CD4-positive, CD25-positive, alpha-beta regulatory T cell (primary cell): Measurements from ENCODE around the gene ZNF808. TPM values are rescaled to one million over a fixed set of nuclear protein-coding genes. Genes with fewer than 3 reads are reported as not detected.
"Not testable (repeated sequence)": the region's sequence is repeated elsewhere in the genome, so short reads cannot be mapped to it uniquely, and the experiment has no call there.

Experiments used
- ATAC-seq, 2 donors: fragments of 150-1000 bp; cut with Tn5 transposase; one replicate each; pipeline ENCODE4 v1.10.0; 2021; ENCODE audit warnings: low read depth in 2 of 2, moderate number of reproducible peaks in 2 of 2, moderate library complexity in 1 of 2
- DNase-seq, 3 donors: peaks; one replicate each; pipeline versions ENCODE4 v3.0.0 to v3.0.0-alpha.2; 2012 to 2022; ENCODE audit warnings: mixed read lengths in 1 of 3
- H3K27ac ChIP-seq: one replicate; pipeline ENCODE4 v1.7.0; 2013; ENCODE audit warnings: mild to moderate bottlenecking, low read length; ENCODE audit not compliant: insufficient read depth, poor library complexity, severe bottlenecking
- H3K27me3 ChIP-seq: one replicate; pipeline ENCODE4 v1.7.0; 2013; ENCODE audit warnings: low read length; ENCODE audit not compliant: control insufficient read depth, insufficient read depth
- H3K36me3 ChIP-seq: one replicate; pipeline ENCODE4 v1.7.0; 2013; ENCODE audit warnings: mild to moderate bottlenecking, low read length, moderate library complexity; ENCODE audit not compliant: control insufficient read depth, insufficient read depth
- H3K4me1 ChIP-seq: 2 replicates; pipeline ENCODE4 v1.7.0; 2013; ENCODE audit warnings: mild to moderate bottlenecking, low read length; ENCODE audit not compliant: insufficient read depth, control insufficient read depth, poor library complexity, severe bottlenecking
- H3K4me3 ChIP-seq: one replicate; pipeline ENCODE4 v1.7.0; 2013; ENCODE audit warnings: low read depth, mild to moderate bottlenecking, low read length, moderate library complexity
- H3K9me3 ChIP-seq, 2 experiments: 1 replicate in 1 of 2; 2 replicates in 1 of 2; pipeline ENCODE4 v1.7.0; 2013; ENCODE audit warnings: low read length in 2 of 2, mild to moderate bottlenecking in 1 of 2, moderate library complexity in 1 of 2; ENCODE audit not compliant: control insufficient read depth in 2 of 2
- H3K27ac Mint-ChIP-seq, 3 donors: one replicate each; pipeline ENCODE4 v1.8.0; 2020 to 2022; ENCODE audit warnings: mild to moderate bottlenecking in 3 of 3, mixed read lengths in 3 of 3, moderate library complexity in 2 of 3
- H3K27me3 Mint-ChIP-seq: one replicate; pipeline ENCODE4 v1.8.0; 2022; ENCODE audit warnings: mild to moderate bottlenecking, mixed read lengths
- H3K36me3 Mint-ChIP-seq: one replicate; pipeline ENCODE4 v1.8.0; 2020; ENCODE audit warnings: mixed read lengths
- H3K4me1 Mint-ChIP-seq, 4 donors: one replicate each; pipeline ENCODE4 v1.8.0; 2020 to 2022; ENCODE audit warnings: mixed read lengths in 4 of 4, mild to moderate bottlenecking in 1 of 4
- H3K4me3 Mint-ChIP-seq, 4 donors: one replicate each; pipeline ENCODE4 v1.8.0; 2020 to 2022; ENCODE audit warnings: mild to moderate bottlenecking in 4 of 4, mixed read lengths in 4 of 4, moderate library complexity in 3 of 4
- H3K9me3 Mint-ChIP-seq, 7 donors: one replicate each; pipeline ENCODE4 v1.8.0; 2020 to 2022; ENCODE audit warnings: mixed read lengths in 7 of 7, mild to moderate bottlenecking in 3 of 7, moderate library complexity in 2 of 7
- polyA plus RNA-seq, 4 donors: library from polyadenylated mRNA; unstranded; fragments of 300-500 nt; fragmentation: Illumina TruSeq; gene quantifications; one replicate each; pipeline ENCODE4 v1.2.3, GENCODE V29; 2021
- total RNA-seq: library from RNA; stranded (reverse); gene quantifications from one replicate; pipeline ENCODE4 v1.2.3, GENCODE V29; 2022

ZNF808 gene
- total and polyA plus RNA-seq, 5 donors from 2014 or later = 7.2 to 19.3 (median 7.6) TPM

DNA sequence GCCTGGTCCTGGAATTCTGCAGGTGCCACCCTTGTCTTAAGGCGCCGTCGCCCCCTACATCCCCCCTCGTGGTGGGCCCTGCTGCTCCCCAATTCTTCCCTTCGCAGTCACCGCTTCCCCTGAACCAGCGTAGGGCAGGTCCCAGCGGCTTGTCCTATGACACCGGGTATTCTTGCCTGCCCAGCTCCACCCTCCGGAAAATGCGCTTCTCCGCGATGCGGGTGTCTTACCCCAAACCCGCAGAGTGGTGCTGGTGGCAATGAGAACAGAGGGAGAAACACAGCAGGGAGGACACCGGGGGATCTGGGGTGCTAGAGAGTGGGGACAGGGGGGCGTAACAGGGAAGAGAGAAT lies 9.0 kb downstream of the ZNF808 start:
- Histone ChIP-seq H3K27me3 (no peaks in the 10 kb centered on the region), H3K36me3 (peaks cover 21% of the 10 kb centered on the region), H3K4me1 (peaks cover 8% of the 10 kb centered on the region), H3K9me3 (peaks cover 0 to 21% of the 10 kb centered on the region in 2 experiments), H3K27ac (peak overlapping the region; percentile 70), H3K4me3 (peak overlapping the region; percentile 85)
- peaks cover 12 to 56% (median 22%) of the 10 kb centered on the region in 4 donors for H3K4me1 Mint-ChIP-seq
- peak in 2 of 3 donors; percentile 28 to 49 for DNase-seq
- no peaks in the 10 kb centered on the region for H3K27me3 Mint-ChIP-seq
- H3K36me3 Mint-ChIP-seq = peaks cover 32% of the 10 kb centered on the region
- H3K4me3 Mint-ChIP-seq = peak overlapping the region; percentile 89 to 99 (median 94)
- H3K9me3 Mint-ChIP-seq = peaks cover 0 to 21% (median 7%) of the 10 kb centered on the region in 7 donors
- ATAC-seq = peak; percentile 18 to 45
- peak overlapping the region; percentile 89 to 95 (median 94) for H3K27ac Mint-ChIP-seq

DNA sequence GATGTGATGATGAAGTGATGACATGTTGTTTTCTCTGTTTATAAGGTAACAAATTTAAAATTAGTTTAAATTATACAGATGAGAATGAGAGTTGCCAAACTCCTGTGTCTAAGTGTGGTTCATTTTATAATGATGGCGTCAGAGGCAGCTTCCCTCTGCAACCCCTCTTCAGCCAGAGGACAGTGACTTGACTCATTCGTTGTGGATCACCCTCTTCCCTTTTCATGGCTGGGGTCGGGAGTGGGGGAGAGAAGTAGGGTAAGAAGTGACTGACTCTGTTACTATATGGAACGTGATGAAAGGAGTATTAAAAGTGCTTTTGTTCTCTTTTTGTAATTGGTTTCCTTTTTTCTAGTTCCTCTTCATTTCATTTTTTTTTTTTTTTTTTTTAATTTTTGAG lies 11.3 kb downstream of the ZNF808 start:
- peaks cover 5 to 33% of the 10 kb centered on the region in 2 experiments for H3K9me3 ChIP-seq
- not testable (repeated sequence) for H3K27me3 Mint-ChIP-seq, H3K27ac Mint-ChIP-seq, H3K4me3 ChIP-seq, H3K27me3 ChIP-seq, H3K4me1 ChIP-seq, DNase-seq, H3K4me3 Mint-ChIP-seq, ATAC-seq, H3K27ac ChIP-seq
- peaks cover 39% of the 10 kb centered on the region for H3K36me3 Mint-ChIP-seq
- peaks cover 30% of the 10 kb centered on the region for H3K36me3 ChIP-seq
- peaks cover 0 to 38% (median 14%) of the 10 kb centered on the region in 7 donors for H3K9me3 Mint-ChIP-seq
- H3K4me1 Mint-ChIP-seq = peaks cover 0 to 62% (median 24%) of the 10 kb centered on the region in 4 donors

DNA sequence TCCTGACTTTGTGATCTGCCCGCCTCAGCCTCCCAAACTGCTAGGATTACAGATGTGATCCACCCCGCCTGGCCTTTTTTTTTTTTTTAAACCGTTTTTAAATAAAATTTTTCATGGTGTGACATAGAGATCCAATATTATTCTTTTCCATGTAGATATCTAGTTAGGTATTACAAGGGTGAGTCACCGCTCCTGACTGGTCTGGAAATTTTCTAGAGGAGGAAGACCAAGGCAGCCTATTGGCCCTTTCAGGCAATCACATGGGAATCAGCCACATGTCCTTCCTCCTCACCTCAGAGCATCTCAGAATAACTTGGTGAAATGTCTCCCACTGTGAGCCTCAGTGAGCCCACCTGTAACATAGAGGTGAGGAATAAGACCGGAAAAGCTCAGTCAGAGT lies 13.7 kb downstream of the ZNF808 start:
- peaks cover 0 to 44% (median 20%) of the 10 kb centered on the region in 4 donors for H3K4me1 Mint-ChIP-seq
- not testable (repeated sequence) for H3K4me3 ChIP-seq, H3K27me3 Mint-ChIP-seq, H3K27ac ChIP-seq, DNase-seq, H3K27me3 ChIP-seq, H3K4me3 Mint-ChIP-seq, H3K27ac Mint-ChIP-seq, ATAC-seq, H3K4me1 ChIP-seq
- H3K36me3 Mint-ChIP-seq = peaks cover 43% of the 10 kb centered on the region
- Histone ChIP-seq H3K36me3 (peaks cover 52% of the 10 kb centered on the region), H3K9me3 (peaks cover 17 to 47% of the 10 kb centered on the region in 2 experiments)
- H3K9me3 Mint-ChIP-seq = peaks cover 0 to 50% (median 21%) of the 10 kb centered on the region in 7 donors

DNA sequence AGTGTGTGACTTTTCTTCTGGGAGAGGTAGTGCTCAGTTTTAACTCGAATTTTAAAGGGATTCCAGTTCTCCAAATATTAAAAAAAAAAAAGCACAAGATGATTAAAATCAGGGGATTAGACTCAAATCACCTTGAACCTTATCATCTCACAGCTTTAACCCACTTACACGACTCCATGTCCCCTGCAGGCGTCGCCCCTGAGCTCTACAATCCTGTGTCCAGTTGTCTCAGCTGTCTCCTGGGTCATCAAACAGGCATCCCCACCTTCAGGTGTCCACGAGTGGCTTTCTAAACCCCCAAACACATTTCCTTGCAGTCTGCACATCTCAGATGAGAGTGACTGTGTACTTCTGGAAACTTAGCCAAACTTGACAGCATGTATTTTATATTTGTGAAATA lies 14.1 kb downstream of the ZNF808 start:
- no peak overlapping the region for H3K27ac ChIP-seq
- H3K4me3 Mint-ChIP-seq = no peak overlapping the region
- H3K36me3 ChIP-seq = peaks cover 56% of the 10 kb centered on the region
- no peak overlapping the region for H3K4me3 ChIP-seq
- no peaks in the 10 kb centered on the region for H3K27me3 ChIP-seq
- H3K9me3 ChIP-seq = peaks cover 19 to 51% of the 10 kb centered on the region in 2 experiments
- ATAC-seq (no peak), DNase-seq (no peak)
- peaks cover 48% of the 10 kb centered on the region for H3K36me3 Mint-ChIP-seq
- H3K9me3 Mint-ChIP-seq = peaks cover 0 to 54% (median 21%) of the 10 kb centered on the region in 7 donors
- peaks cover 0 to 40% (median 17%) of the 10 kb centered on the region in 4 donors for H3K4me1 Mint-ChIP-seq
- H3K4me1 ChIP-seq = peaks cover 1% of the 10 kb centered on the region
- no peak overlapping the region for H3K27ac Mint-ChIP-seq
- H3K27me3 Mint-ChIP-seq = no peaks in the 10 kb centered on the region

DNA sequence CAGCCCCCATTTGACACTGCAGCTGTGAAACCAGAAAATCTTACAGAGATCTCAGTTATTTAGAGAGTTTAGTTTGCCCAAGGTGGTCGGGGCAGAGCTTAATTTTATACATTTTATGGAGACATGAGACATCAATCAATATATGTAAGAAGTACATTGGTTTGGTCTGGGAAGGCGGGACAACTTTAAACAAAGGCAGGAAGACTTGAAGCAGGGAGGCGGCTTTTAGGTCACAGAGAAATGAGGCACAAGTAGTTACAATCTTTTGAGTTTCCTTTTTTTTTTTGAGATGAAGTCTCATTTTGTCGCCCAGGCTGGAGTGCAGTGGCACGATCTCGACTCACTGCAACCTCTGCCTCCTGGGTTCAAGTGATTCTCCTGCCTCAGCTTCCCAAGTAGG lies 15.1 kb downstream of the ZNF808 start:
- DNase-seq, H3K4me1 ChIP-seq, H3K27me3 Mint-ChIP-seq, ATAC-seq, H3K27ac Mint-ChIP-seq, H3K27me3 ChIP-seq, H3K4me3 ChIP-seq, H3K27ac ChIP-seq: not testable (repeated sequence)
- Mint-ChIP-seq H3K4me3 (peak overlapping the region in 1 of 4 donors; percentile 48), H3K9me3 (peaks cover 0 to 59% (median 24%) of the 10 kb centered on the region in 7 donors), H3K4me1 (peaks cover 0 to 31% (median 12%) of the 10 kb centered on the region in 4 donors), H3K36me3 (peaks cover 52% of the 10 kb centered on the region)
- peaks cover 66% of the 10 kb centered on the region for H3K36me3 ChIP-seq
- H3K9me3 ChIP-seq = peaks cover 25 to 60% of the 10 kb centered on the region in 2 experiments

DNA sequence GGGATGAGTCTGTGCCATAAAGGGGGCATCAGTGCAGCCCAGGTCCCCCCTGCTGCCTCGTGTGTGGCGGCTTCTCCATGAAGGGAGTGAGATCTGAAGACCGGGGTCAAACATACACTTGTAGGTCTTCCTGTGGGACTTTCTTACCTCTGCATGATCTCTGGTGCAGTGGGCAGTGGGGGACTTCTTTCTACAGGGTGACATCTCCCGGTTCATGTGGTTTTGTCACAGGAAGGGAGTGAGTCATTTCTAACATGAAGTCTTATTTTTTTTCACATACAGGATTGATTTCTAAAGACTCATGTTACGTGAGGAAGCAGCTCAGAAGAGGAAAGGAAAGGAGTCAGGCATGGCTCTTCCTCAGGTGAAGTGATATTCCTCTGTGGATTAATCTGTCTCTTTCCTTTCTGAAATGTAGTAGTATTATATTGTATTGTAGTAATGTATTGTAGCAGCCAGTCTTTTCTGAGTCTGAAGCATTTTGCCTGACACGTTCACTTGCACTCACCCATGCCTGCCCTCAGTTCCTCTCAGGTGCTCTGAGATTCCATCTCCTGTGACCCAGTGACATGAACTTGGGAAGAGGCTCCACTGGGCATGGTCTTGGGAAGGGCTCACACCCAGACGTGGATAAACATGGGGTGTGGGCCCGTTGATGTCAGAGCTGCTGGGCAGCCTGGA lies 15.7 kb downstream of the ZNF808 start:
- H3K27me3 ChIP-seq = no peaks in the 10 kb centered on the region
- H3K4me1 Mint-ChIP-seq = peaks cover 0 to 29% (median 12%) of the 10 kb centered on the region in 4 donors
- ATAC-seq (peak in 1 of 2 donors; percentile 53), DNase-seq (peak in 1 of 3 donors; percentile 26)
- H3K9me3 Mint-ChIP-seq = peaks cover 0 to 65% (median 25%) of the 10 kb centered on the region in 7 donors
- no peak overlapping the region for H3K4me3 ChIP-seq
- H3K36me3 Mint-ChIP-seq = peaks cover 58% of the 10 kb centered on the region
- H3K4me3 Mint-ChIP-seq = peak overlapping the region in 1 of 4 donors; percentile 48
- H3K27ac ChIP-seq = no peak overlapping the region
- peak overlapping the region in 1 of 3 donors; percentile 86 for H3K27ac Mint-ChIP-seq
- H3K9me3 ChIP-seq = peaks cover 29 to 63% of the 10 kb centered on the region in 2 experiments
- H3K36me3 ChIP-seq = peaks cover 70% of the 10 kb centered on the region
- no peaks in the 10 kb centered on the region for H3K4me1 ChIP-seq
- H3K27me3 Mint-ChIP-seq = no peaks in the 10 kb centered on the region

DNA sequence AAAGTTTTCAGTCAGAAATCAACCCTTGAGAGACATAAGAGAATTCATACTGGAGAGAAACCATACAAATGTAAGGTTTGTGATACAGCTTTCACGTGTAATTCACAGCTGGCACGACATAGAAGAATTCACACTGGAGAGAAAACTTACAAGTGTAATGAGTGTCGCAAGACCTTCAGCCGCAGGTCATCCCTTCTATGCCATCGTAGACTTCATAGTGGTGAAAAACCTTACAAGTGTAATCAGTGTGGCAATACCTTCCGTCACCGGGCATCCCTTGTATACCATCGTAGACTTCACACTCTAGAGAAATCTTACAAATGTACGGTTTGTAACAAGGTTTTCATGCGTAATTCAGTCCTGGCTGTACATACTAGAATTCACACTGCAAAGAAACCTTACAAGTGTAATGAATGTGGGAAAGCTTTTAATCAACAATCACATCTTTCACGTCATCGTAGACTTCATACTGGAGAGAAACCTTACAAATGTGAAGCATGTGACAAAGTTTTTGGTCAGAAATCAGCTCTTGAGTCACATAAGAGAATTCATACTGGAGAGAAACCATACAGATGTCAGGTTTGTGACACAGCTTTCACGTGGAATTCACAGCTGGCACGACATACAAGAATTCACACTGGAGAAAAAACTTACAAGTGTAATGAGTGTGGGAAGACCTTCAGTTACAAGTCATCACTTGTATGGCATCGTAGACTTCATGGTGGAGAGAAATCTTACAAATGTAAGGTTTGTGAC lies 26.9 kb downstream of the ZNF808 start:
- Histone ChIP-seq H3K27ac (no peak overlapping the region), H3K4me1 (no peaks in the 10 kb centered on the region), H3K36me3 (peaks cover 57% of the 10 kb centered on the region), H3K4me3 (peak overlapping the region; percentile 11), H3K9me3 (peaks cover 65 to 98% of the 10 kb centered on the region in 2 experiments), H3K27me3 (no peaks in the 10 kb centered on the region)
- peaks cover 60% of the 10 kb centered on the region for H3K36me3 Mint-ChIP-seq
- peak overlapping the region in 1 of 4 donors; percentile 7 for H3K4me3 Mint-ChIP-seq
- peaks cover 0 to 76% (median 48%) of the 10 kb centered on the region in 7 donors for H3K9me3 Mint-ChIP-seq
- no peak for DNase-seq
- H3K4me1 Mint-ChIP-seq = peaks cover 0 to 2% (median 0%) of the 10 kb centered on the region in 4 donors
- no peaks in the 10 kb centered on the region for H3K27me3 Mint-ChIP-seq
- H3K27ac Mint-ChIP-seq = peak overlapping the region in 1 of 3 donors; percentile 48
- ATAC-seq = no peak
